Measurements from ENCODE around the gene CCDC191. TPM values are rescaled to one million over a fixed set of nuclear protein-coding genes. Genes with fewer than 3 reads are reported as not detected.

The CCDC191 gene
- total and polyA plus RNA-seq, 2 of the 4 experiments (the other 2 are of a cell fraction) = 0.72 to 1.1 TPM

GRCh38 chr3:114080201-114080600 lies 23.9 kb upstream of the CCDC191 start:
- peak overlapping the region; percentile 55; the same call in 1 of the 2 replicates for H3K18ac ChIP-seq (ENCODE audit: low read depth, low read length)
- H3K14ac ChIP-seq (replicated peaks; ENCODE audit: low read depth, low read length) = peak overlapping the region; percentile 67
- no peaks in the 10 kb centered on the region for H3K27me3 ChIP-seq (ENCODE audit: control insufficient read depth, insufficient read depth, low read length)
- ChIA-PET POLR2A (ENCODE audit: unreplicated experiment) (no interaction called here), CTCF (no interaction called here)
- peak overlapping the region; percentile 86 for H2BK120ac ChIP-seq (ENCODE audit: low read depth, low read length)
- no TSS peak for BruUV-seq (replicated peaks)
- H3K4ac ChIP-seq (ENCODE audit: low read depth, low read length) = peak overlapping the region; percentile 80
- peak overlapping the region; percentile 81 for H2BK20ac ChIP-seq (ENCODE audit: low read depth, low read length)
- peaks cover 6% of the 10 kb centered on the region for H3K4me1 ChIP-seq (ENCODE audit: control insufficient read depth, insufficient read depth, low read length)
- H3K9ac ChIP-seq (ENCODE audit: low read depth, low read length) = peak overlapping the region; percentile 87
- peaks cover 12% of the 10 kb centered on the region for H3K36me3 ChIP-seq (ENCODE audit: control insufficient read depth, insufficient read depth, low read length)
- H4K20me1 ChIP-seq (ENCODE audit: insufficient read depth, low read length) = no peaks in the 10 kb centered on the region
- H3K4me3 ChIP-seq (ENCODE audit: insufficient read depth, low read depth, low read length) = peak overlapping the region; percentile 26; the same call in 1 of the 2 replicates
- peak overlapping the region; percentile 22; the same call in 1 of the 2 replicates for H4K5ac ChIP-seq (ENCODE audit: low read depth, low read length)
- H3K4me2 ChIP-seq (ENCODE audit: low read depth, low read length) = peak overlapping the region; percentile 76
- H2AK9ac ChIP-seq (replicated peaks; ENCODE audit: low read depth, low read length, poor library complexity) = no peak overlapping the region
- TF ChIP-seq, protein P1, sequence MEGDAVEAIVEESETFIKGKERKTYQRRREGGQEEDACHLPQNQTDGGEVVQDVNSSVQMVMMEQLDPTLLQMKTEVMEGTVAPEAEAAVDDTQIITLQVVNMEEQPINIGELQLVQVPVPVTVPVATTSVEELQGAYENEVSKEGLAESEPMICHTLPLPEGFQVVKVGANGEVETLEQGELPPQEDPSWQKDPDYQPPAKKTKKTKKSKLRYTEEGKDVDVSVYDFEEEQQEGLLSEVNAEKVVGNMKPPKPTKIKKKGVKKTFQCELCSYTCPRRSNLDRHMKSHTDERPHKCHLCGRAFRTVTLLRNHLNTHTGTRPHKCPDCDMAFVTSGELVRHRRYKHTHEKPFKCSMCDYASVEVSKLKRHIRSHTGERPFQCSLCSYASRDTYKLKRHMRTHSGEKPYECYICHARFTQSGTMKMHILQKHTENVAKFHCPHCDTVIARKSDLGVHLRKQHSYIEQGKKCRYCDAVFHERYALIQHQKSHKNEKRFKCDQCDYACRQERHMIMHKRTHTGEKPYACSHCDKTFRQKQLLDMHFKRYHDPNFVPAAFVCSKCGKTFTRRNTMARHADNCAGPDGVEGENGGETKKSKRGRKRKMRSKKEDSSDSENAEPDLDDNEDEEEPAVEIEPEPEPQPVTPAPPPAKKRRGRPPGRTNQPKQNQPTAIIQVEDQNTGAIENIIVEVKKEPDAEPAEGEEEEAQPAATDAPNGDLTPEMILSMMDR (conservative IDR thresholded peaks at IDR 0.05; ENCODE audit: low read depth, low read length) = no peak
- no peak for TF ChIP-seq MXI1 (IDR thresholded peaks at IDR 0.05; ENCODE audit: borderline replicate concordance, low read depth, low read length)
- in situ Hi-C loops (cut with MboI; ENCODE audit: low sequenced_read_pairs) = no loop called here
- H2BK15ac ChIP-seq (ENCODE audit: low read depth, low read length) = 0 out of 3 replicates have a peak overlapping the region, but pooled peaks have one; percentile 42
- H2AFZ ChIP-seq (replicated peaks; ENCODE audit: low read length, poor library complexity) = no peak overlapping the region
- H3K9me1 ChIP-seq (ENCODE audit: insufficient read depth, low read length) = 0 out of 2 replicates have a peak, but pooled peaks cover 4% of the 10 kb centered on the region
- H3K79me1 ChIP-seq (ENCODE audit: low read depth in 1 of 2, low read length in 2 of 2) = no peaks in the 10 kb centered on the region
- H2AK5ac ChIP-seq (ENCODE audit: low read depth, low read length) = peak overlapping the region; percentile 88; the same call in 1 of the 2 replicates
- H2BK5ac ChIP-seq (ENCODE audit: low read depth, low read length, poor library complexity, severe bottlenecking) = peak overlapping the region; percentile 85
- peak overlapping the region; percentile 96; the same call in 1 of the 2 replicates for H3K27ac ChIP-seq (ENCODE audit: insufficient read depth, low read length)
- intact Hi-C loops (cut with micrococcal nuclease) = no loop called here
- H3K23ac ChIP-seq (ENCODE audit: low read depth, low read length) = peak overlapping the region; percentile 57; the same call in 1 of the 2 replicates
- H3K9me3 ChIP-seq (ENCODE audit: control insufficient read depth, insufficient read depth, low read length) = no peaks in the 10 kb centered on the region
- peak overlapping the region in 1 of 2 experiments; percentile 79; a peak in 1 of 4 replicates for H4K8ac ChIP-seq (ENCODE audit: low read depth in 2 of 2, low read length in 2 of 2)
- dilution Hi-C loops (cut with HindIII; ENCODE audit: low sequenced_read_pairs, unreplicated experiment) = no loop called here
- H3K56ac ChIP-seq (ENCODE audit: extremely low read depth, insufficient read depth, low read length) = peak overlapping the region; percentile 87; the same call in 1 of the 2 replicates
- DNase-seq (no peak), ATAC-seq (ENCODE audit: low read depth) (no peak)
- H4K91ac ChIP-seq (ENCODE audit: insufficient read depth, low read depth, low read length) = peak overlapping the region; percentile 69
